Activated CD4-positive, alpha-beta T cell treated with anti-CD3 and anti-CD28 coated beads, Interleukin-2, amount 50 U/mL, for 4 hours (primary cell): ENCODE data around the gene SPINT2.

Experiments used
- DNase-seq, 2 experiments: peaks; one replicate each; pipeline ENCODE4 v3.0.0-alpha.2; 2020

The SPINT2 gene

DNA sequence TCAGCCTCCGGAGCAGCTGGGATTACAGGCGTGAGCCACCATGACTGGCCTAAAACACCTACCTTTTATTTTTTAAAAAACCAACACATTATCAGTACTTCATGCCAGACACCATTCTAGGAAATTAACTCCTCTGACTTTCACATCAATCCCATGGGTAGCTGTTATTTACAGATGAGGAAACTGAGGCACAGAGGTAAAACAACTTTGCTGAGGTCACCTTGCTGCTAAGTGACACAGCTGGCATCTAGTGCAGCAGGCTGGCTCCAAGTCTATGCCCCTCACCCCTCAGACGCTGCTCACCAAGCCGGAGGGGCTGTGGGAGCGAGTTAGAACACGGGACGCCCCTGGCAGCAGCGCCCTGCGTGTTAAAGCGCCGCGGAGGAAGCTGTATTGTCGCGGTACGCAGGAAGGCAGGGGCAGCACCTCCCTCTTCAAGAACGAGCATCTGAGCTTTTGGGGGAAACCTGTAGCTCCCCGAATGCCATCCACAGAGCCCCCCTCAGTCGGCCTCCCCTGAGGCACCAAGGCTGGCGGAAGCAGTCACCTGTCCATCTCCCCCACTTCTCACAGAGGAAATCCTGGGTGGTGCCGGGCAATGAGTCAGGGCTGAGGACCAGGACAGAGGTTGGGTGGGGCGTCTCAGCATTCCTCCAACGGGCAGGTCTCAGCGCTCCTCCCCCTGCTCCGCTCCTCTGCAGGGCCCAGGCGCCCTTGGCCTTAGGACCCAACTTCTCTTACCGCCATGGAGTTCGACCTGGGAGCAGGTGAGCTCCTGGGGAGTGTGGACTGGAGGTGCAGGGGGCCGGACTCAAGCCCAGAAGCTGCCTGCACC is 39.4 kb downstream of the SPINT2 start, which contains the start of gene C19orf33:
C19orf33 (plus strand) TSS at position 735 of the 835 bp plus-strand sequence; CDS start at position 746, 11 bp downstream.
- no peak for DNase-seq

DNA sequence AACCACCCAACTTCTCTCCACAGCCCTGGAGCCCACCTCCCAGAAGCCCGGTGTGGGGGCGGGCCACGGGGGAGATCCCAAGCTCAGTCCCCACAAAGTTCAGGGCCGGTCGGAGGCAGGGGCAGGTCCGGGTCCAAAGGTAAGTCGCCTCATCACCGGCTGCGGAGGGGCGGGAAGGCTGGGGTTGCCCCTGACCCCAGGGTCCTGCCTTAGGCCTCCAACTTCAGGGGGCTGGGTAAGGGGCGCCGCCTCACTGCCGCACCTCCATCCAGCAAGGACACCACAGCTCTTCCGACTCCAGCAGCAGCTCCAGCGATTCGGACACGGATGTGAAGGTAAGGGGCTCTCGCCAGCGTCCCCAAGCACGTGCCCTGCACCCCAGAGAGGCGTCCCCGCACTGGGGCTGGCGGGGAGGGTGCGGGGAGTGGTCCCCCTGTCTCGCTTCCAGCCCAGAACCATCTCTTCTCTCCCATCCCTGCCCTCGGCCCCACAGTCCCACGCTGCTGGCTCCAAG is 40.0 kb downstream of the SPINT2 start:
- no peak for DNase-seq

DNA sequence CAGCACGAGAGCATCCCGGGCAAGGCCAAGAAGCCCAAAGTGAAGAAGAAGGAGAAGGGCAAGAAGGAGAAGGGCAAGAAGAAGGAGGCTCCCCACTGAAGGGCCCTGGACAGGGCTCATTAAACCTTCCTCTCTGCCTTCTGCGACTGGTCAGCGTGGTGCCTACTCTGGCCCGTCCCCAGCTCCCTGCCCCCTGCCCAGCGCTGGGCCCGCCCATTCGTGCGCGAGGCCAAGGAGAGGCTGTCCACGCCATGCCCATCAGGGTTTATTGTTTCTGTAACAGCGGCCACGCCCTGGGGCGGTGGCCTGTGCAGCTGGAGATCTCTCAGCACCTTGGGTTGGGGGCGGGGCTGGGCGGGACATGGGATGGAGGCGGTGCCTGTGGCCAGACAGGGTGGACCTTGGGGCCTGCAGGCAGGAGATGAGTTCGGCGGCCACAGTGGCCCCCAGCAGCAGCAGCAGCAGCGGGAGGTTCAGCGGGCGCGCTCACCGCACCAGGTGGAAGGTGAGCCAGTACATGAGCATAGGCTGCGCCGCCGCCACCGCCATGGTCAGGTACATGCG is 40.6 kb downstream of the SPINT2 start:
- DNase-seq = no peak

DNA sequence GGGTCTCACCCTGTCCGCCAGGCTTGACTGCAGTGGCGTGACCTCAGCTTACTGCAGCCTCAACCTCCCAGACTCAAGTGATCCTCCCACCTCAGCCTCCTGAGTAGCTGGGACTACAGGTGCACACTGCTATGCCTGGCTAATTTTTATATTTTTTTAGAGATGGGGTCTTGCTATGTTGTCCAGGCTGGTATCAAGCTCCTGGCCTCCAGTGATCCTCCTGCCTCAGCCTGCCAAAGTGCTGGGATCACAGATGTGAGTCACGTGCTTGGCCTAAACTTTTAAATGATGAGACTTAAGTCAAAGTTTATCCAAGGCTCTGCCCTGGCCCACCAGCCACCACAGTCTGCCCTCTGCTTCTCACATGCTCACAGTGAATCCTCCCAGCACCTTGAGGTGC is 41.9 kb downstream of the SPINT2 start:
- DNase-seq = no peak

DNA sequence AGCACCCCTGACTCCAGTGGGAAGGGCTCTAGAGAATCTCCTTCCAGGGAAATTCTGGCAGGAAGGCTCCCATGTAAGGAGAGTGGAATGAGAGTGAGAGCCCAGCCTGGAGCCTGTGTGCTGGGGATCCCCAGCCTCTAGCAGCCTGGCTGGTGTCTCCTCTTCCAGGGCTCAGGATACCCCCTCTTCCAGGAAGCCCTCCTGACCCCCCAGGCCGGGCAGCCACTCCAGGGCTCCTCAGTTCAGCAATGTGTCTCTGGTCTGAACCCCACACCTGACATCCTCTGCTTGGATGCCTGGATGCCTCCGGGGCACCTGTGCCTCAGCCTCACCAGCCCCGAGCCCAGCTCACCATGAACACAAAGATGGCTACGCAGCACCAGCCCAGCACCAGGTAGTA is 42.7 kb downstream of the SPINT2 start:
- DNase-seq = no peak

DNA sequence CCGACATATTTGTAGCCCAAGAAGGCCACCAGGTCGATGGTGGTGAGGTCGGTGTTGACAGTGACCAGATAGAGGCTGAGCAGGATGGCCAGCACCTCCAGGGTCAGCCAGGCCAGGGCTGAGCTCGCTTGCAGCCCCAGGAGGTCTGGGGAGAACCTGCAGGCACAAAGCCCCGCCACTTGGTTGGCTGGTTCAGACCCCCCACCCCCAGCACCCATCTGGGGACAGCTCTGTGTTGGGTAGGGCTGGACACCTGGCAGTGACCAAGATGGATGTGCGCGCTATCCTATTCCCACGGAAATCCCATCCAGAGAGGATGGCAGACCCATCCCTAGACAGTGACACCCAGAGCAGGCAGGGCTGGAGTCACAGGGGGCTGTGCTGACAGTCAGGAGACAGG is 43.2 kb downstream of the SPINT2 start:
- DNase-seq = no peak

DNA sequence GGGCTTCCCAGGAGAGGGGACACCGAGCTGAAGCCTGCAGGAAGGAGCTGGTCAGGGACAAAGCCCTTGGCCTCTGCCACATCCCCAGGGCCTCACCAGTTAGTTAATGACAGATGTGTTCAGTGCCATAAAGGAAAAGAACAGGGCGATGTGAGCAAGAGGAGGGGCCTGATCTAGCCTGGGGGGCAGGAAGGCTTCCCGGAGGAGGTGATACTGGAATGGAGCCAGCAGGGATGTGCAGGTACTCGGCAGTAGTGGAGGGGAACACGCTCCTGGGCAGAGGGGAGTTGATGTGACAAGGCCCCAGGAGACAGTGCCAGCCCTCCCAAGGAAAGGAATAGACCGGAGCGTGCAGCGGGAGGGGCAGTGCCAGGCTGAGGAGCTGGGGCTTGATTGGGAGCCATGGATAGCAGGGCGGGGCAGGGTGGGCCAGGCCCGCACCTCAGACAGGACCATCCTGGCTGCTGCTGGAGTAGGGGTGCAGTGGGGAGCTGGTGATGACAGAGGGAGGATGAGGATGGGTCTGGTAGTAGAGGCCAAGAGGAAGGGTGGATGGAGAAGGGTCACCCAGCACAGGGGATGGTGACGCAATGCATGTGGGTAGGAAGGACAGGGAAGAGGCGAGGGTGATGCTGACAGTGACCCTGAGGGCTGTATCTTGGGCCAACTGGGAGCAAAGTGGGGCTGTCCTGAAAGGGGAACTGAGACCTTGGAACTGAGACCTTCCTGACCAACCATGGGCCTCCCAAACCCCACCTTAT is 43.8 kb downstream of the SPINT2 start:
- DNase-seq = no peak

DNA sequence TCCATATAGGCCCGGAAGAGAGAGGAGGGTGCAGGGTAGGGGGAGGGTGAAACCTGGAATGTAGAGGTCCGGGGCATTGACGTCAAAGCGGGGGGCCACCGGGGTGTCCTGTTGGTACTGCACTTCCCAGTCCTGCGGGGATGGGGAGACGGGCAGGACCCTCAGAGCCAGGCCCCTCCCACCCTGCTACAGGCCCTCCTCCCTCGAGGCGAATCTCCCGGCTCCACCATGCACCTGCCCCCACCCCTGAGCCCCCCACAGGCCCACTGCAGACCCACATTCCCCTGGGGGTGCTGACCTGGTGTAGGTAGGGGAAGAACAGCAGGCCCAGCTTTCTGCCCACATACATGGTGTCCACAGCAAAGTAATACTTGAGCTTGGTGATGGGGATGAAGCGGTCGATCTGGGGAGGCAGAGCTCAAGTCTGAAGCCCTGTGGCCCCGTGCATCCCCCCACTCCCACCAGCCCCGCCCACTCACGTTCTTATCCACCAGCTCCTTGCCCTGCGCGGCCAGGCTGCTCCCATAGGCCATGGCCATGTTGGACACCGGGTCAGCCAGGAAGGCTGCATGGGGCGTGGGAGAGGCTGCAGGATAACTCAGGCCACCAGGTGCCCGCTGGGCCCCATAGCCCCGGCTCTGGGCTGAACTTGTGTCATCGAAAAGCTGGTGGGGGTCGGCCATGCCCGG is 44.7 kb downstream of the SPINT2 start:
- DNase-seq = no peak

DNA sequence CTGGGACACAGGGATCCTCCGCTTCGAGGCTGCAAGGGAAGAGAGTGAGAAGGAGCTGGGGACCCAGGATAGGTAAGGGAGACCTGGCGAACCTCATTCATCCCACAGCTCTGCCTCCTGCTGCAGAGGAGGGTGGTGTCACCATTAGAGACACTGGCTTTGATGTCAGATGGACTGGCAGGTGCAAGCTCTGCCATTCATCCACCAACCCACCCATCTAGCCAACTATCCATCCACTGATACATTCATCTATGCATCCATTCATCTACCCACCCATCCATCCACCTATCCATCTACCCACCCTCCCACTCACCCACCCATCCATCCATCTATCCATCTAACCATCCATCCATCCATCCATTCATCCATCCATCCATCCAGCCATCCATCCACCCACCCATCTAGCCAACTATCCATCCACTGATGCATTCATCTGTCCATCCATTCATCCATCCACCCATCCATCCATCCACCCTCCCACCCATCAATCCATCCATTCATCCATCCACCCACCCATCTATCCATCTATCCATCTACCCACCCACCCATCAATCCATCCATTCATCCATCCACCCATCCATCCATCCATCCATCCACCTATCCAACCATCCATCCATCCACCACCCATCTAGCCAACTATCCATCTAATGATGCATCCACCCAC is 45.4 kb downstream of the SPINT2 start:
- DNase-seq = no peak

DNA sequence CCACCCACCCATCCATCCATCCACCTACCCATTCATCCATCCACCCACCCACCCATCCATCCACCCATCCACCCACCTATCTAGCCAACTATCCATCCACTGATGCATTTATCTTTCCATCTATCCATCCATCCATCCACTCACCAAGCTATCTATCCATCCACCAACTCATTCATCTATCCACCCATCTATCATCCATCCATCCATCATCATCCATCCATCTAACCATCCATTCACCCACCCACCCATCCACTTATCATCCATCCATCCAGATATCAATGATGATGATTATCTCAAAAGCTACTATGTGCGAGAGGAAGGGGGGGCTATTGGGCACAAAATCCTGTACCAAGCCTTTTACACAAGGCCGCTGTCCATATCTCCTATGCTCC is 45.9 kb downstream of the SPINT2 start:
- DNase-seq = no peak

DNA sequence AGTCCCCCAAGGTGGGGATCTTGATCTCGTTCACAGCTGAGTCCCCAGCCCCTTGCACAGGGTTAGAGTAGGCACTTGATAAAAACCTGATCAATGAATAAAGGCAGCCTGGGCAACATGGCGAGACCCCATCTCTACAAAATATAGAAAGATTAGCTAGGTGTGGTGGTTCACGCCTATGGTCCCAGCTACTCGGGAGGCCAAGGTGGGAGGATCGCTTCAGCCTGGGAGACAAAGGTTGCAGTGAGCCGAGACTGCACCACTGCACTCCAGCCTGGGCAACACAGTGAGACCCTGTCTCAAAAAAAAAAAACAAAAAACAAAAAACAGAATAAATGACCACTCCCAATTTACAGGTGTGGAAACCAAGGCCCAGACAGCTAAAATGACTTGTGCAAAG is 46.6 kb downstream of the SPINT2 start:
- no peak for DNase-seq

DNA sequence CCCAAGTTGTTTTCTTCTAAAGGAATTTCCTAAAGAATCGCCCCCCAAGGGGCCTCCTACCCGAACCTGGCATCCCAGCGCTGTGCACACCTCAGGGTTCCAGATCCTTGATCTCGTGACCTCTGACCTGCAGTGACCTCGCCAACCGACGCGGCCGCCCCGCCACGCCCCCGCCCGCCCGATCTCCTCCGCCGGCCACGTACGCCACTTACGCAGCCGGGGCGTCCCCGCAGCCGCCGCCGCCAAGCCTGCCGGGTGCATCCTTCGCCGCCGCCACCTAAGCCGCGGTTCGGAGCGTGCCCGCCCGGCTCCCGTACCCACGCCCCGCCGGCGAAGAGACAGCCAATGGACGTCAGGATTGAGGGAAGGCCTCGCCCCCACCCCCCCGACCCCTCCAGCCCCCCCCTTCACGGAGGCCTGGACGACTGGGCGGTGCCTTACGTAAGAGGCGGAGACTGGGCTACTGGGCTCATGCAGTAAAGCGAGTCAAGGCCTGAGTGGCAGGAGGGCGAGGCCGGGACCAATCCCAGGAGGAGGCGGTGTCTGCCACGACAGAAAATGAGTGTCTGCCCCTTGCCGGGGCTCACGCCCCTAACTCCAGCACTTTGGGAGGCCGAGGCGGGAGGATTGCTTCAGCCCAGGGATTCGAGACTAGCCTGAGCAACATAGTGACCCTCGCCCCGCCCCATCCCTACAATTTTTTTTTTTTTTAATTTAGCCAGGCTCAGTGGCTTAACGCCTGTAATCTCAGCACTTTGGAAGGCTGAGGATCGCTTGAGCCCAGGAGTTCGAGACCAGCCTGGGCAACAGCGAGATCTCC is 51.5 kb downstream of the SPINT2 start, which contains the start of gene YIF1B:
YIF1B (minus strand) TSS at position 291 of the 820 bp plus-strand sequence; CDS start at position 261, 30 bp downstream.
- DNase-seq = peak; percentile 92 to 93

DNA sequence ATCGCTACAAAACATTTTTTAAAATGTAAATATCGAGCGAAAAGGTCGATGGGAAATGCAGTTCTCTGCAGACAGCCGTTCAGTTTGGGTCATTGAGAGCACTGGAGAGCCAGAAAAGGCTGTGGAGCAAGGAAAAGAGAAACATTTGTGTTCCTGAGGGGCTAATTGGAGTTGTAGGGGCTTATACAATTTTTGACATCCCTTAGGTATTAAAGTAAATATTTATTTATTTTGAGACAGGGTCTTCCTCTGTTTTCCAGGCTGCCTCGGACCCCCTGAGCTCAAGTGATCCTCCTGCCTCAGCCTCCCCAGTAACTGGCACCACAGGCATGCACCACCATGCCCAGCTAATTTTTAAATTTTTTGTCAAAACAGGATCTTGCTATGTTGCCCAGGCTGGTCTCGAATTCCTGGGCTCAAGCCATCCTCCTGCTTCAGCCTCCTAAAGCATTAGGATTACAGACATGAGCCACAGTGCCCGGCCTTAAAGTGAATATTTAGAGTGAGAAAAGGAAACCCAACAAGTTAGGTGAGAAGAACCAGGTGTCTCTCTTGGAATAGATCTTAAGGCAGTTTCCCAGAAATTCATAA is 52.2 kb downstream of the SPINT2 start:
- DNase-seq = no peak

DNA sequence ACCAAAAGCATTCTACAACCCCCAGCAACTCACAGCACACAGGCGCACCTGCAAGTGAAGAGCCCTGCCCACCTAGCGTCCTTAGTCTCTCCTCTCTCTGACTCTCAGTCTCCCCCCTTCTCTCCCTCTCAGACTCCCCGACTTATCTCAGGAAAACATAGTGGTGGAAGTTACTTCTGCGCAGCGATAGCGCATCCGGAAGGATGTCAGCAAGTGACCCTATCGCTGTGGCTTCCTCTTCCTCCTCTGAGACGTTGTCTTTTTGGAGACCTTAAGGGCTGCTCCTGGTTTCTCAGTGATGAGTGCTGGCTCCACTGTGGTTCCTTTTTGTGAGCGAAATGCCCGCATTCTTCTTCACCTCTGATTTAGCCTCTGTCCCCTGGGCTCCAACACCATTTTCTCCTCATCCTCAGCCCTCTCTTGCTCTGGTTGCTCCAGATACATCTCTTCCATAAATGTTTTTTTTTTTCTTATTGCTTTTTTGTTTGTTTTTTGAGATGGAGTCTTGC is 52.8 kb downstream of the SPINT2 start:
- no peak for DNase-seq

DNA sequence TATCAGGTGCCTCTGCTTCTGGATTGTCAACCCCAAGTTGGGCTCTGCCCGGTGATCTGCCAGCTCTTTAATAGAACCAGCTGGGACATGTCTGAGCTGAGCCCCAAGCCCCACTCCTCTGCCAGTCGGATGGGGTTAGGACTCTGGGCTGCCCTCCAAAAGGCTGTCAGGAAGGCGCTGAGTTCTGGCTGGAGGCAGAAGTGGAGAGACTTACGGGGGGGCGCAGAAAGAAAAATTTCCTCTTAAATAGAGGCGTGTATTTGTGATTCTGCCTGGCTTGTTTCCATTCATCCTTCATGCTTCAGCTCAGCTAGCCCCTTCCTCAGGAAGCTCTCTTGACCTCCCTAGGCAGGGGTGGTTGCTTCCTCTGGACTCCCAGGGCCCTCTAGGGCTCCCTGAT is 54.3 kb downstream of the SPINT2 start:
- DNase-seq = no peak

DNA sequence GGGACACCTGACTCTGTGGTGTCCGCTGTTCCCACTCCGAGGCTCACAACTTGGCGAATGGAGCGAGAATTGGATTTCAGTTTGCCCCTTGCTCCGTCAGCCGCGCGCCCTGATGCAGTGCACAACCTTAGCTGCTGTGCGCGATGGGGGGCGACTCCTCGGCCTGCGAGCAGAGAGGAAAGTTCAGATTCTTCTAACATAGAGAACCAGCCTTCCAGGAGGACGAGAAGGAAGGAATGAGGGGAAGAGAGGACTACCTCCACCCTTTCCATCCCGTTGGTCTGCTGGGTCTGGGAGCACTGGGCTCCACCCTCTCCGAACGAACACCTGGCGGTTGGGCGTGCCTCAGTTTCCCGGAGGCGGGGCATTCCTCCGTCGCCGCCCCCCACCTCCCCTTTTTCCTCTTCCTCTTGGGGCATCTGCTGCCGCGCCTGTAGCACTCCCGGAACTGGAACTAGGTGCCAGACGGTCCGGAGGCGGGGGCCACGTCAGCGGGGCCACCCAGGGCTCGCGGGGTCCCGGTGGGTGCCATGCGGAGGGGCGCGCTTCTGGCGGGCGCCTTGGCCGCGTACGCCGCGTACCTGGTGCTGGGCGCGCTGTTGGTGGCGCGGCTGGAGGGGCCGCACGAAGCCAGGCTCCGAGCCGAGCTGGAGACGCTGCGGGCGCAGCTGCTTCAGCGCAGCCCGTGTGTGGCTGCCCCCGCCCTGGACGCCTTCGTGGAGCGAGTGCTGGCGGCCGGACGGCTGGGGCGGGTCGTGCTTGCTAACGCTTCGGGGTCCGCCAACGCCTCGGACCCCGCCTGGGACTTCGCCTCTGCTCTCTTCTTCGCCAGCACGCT is 55.3 kb downstream of the SPINT2 start, which contains the start of gene KCNK6:
KCNK6 (plus strand) TSS at position 425 of the 838 bp plus-strand sequence; CDS start at position 531, 106 bp downstream.
- DNase-seq = peak; percentile 31 to 42

DNA sequence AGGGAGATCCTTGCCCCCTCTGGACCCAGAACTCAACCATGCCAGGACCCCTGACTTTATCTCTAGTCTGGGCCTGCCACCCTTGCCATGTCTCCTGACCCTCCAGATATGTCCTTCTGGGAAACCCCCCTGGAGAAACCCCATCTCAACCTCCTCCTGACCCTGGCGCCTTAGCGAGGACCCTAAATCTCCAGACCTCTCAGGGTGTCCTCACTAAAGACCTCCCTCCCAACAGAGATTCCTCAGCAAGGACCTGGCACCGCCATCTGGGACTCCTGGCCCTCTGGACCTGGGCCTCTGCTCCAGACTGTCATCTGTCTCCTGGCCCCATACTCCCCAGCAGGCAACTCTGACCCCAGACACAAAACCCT is 56.6 kb downstream of the SPINT2 start:
- DNase-seq = no peak

DNA sequence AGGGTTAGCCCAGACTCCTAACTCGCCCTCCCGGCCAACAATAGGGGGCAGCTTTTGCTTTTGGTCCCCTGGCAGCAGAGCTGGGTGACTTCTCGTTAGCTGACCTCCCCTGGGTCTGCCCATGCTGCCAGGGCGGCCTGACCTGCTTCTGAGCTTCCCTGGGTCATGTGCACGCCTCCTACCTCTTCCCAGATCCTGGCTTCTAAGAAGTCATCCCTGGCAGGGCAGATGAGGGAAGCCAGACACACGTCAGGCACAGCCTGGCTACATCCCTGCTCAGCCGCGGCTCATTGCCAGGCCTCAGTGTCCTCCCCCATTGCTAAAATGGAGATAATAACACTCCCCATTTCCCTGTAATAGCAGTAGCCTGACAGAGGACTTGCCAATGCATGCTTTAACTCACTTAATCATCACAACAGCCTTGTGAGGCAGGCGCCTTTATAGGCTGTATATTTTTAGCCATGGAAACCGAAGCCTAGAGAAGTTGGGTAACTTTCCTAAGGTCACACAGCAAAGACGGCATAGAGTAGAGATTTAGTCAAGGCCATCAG is 57.3 kb downstream of the SPINT2 start:
- DNase-seq = no peak

DNA sequence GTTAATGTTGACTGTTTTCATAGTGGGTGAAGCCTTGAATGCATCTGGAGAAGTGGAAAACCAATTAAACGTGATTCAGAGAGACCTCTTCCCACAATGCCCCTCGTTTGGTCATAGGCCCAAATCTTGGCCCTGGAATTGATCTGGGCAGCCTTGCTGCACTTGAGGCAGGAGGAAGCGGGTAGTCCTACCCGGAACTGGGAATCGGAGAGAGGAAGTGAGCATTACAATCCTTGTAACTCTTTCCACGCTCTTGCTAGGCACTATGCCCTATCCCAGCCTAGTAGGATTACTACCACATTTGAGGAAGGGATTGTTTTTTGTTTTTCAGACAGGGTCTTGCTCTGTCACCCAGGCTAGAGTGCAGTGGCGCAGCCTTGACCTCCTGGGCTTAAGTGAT is 58.9 kb downstream of the SPINT2 start:
- no peak for DNase-seq
